IMR-90 (cell line): ENCODE measurements around the gene NPAS2. TPM values are rescaled to one million over a fixed set of nuclear protein-coding genes. Genes with fewer than 3 reads are reported as not detected.

Source experiments
- ATAC-seq: fragments of 200-7000 bp; cut with Tn5 transposase; 2 replicates; pipeline ENCODE4 v1.9.1; 2020; ENCODE audit warnings: low read depth, mild to moderate bottlenecking, moderate library complexity
- BruUV-seq: library from RNA; stranded (reverse); fragments of 400-500 nt; replicated peaks from 2 replicates; lab custom pipeline; 2021; lab: Mats Ljungman, UMichigan
- CTCF ChIA-PET: fragments of 300-600 bp; formaldehyde crosslinking; extraction: SDS; loops from one replicate; lab custom pipeline; 2021; ENCODE audit warnings: antibody characterized with exemption; lab: Yijun Ruan, JAX
- POLR2A ChIA-PET: fragments of 300-600 bp; sonication (Branson Sonifier 250); formaldehyde crosslinking; loops from one replicate; lab custom pipeline; 2022; ENCODE audit warnings: antibody characterized with exemption; ENCODE audit not compliant: unreplicated experiment; lab: Charles Lee
- DNase-seq: peaks from one replicate; pipeline ENCODE4 v3.0.0; 2013
- H2AFZ ChIP-seq: replicated peaks from 2 replicates; pipeline ENCODE3; 2013; ENCODE audit warnings: low read length, mild to moderate bottlenecking; ENCODE audit not compliant: poor library complexity
- H2AK5ac ChIP-seq: 2 replicates; pipeline ENCODE4 v1.6.1; 2013; ENCODE audit warnings: low read depth, low read length, inconsistent platforms
- H2AK9ac ChIP-seq: replicated peaks from 2 replicates; pipeline ENCODE3; 2013; ENCODE audit warnings: mild to moderate bottlenecking, low read depth, low read length, moderate library complexity; ENCODE audit not compliant: poor library complexity
- H2BK120ac ChIP-seq: 2 replicates; pipeline ENCODE4 v1.6.1; 2013; ENCODE audit warnings: low read depth, low read length, inconsistent platforms
- H2BK15ac ChIP-seq: 3 replicates; pipeline ENCODE4 v1.6.1; 2013; ENCODE audit warnings: low read depth, low read length, inconsistent platforms
- H2BK20ac ChIP-seq: 2 replicates; pipeline ENCODE4 v1.6.1; 2013; ENCODE audit warnings: low read depth, mild to moderate bottlenecking, inconsistent platforms, low read length, moderate library complexity
- H2BK5ac ChIP-seq: 2 replicates; pipeline ENCODE4 v1.6.1; 2013; ENCODE audit warnings: mild to moderate bottlenecking, low read depth, low read length, inconsistent platforms; ENCODE audit not compliant: poor library complexity, severe bottlenecking
- H3K14ac ChIP-seq: replicated peaks from 2 replicates; pipeline ENCODE4 v1.6.1; 2013; ENCODE audit warnings: low read depth, low read length, inconsistent platforms
- H3K18ac ChIP-seq: 2 replicates; pipeline ENCODE4 v1.6.1; 2013; ENCODE audit warnings: low read depth, low read length, control low read depth
- H3K23ac ChIP-seq: 2 replicates; pipeline ENCODE4 v1.6.1; 2013; ENCODE audit warnings: low read depth, low read length, inconsistent platforms
- H3K27ac ChIP-seq: 2 replicates; pipeline ENCODE4 v1.5.1; 2013; ENCODE audit warnings: mild to moderate bottlenecking, control low read depth, low read length; ENCODE audit not compliant: insufficient read depth
- H3K27me3 ChIP-seq: 2 replicates; pipeline ENCODE4 v1.6.1; 2013; ENCODE audit warnings: low read length; ENCODE audit not compliant: control insufficient read depth, insufficient read depth
- H3K36me3 ChIP-seq: 2 replicates; pipeline ENCODE4 v1.6.1; 2013; ENCODE audit warnings: low read length, mixed read lengths; ENCODE audit not compliant: control insufficient read depth, insufficient read depth
- H3K4ac ChIP-seq: 2 replicates; pipeline ENCODE4 v1.6.1; 2013; ENCODE audit warnings: low read depth, low read length, inconsistent platforms
- H3K4me1 ChIP-seq: 2 replicates; pipeline ENCODE4 v1.6.1; 2013; ENCODE audit warnings: low read length, mixed read lengths; ENCODE audit not compliant: control insufficient read depth, insufficient read depth
- H3K4me2 ChIP-seq: 2 replicates; pipeline ENCODE4 v1.6.1; 2013; ENCODE audit warnings: low read depth, mild to moderate bottlenecking, control low read depth, low read length, moderate library complexity
- H3K4me3 ChIP-seq: 2 replicates; pipeline ENCODE4 v1.5.1; 2013; ENCODE audit warnings: low read depth, mild to moderate bottlenecking, control low read depth, low read length, moderate library complexity; ENCODE audit not compliant: insufficient read depth
- H3K56ac ChIP-seq: 2 replicates; pipeline ENCODE4 v1.6.1; 2013; ENCODE audit warnings: low read length, inconsistent platforms; ENCODE audit not compliant: insufficient read depth; ENCODE audit errors: extremely low read depth
- H3K79me1 ChIP-seq, 2 experiments: 2 replicates each; pipeline ENCODE4 v1.6.1; 2013; ENCODE audit warnings: low read length in 2 of 2, inconsistent platforms in 1 of 2, low read depth in 1 of 2
- H3K9ac ChIP-seq: 2 replicates; pipeline ENCODE4 v1.6.1; 2013; ENCODE audit warnings: low read depth, low read length, control low read depth
- H3K9me1 ChIP-seq: 2 replicates; pipeline ENCODE4 v1.6.1; 2013; ENCODE audit warnings: low read length, inconsistent platforms; ENCODE audit not compliant: insufficient read depth
- H3K9me3 ChIP-seq: 2 replicates; pipeline ENCODE4 v1.6.1; 2013; ENCODE audit warnings: low read length; ENCODE audit not compliant: control insufficient read depth, insufficient read depth
- H4K20me1 ChIP-seq: 2 replicates; pipeline ENCODE4 v1.6.1; 2013; ENCODE audit warnings: low read length, inconsistent platforms; ENCODE audit not compliant: insufficient read depth
- H4K5ac ChIP-seq: 2 replicates; pipeline ENCODE4 v1.6.1; 2013; ENCODE audit warnings: mild to moderate bottlenecking, low read depth, low read length, control low read depth
- H4K8ac ChIP-seq, 2 experiments: 2 replicates each; pipeline ENCODE4 v1.6.1; 2013; ENCODE audit warnings: low read depth in 2 of 2, low read length in 2 of 2, control low read depth in 1 of 2, inconsistent platforms in 1 of 2
- H4K91ac ChIP-seq: 2 replicates; pipeline ENCODE4 v1.6.1; 2013; ENCODE audit warnings: low read depth, low read length, inconsistent platforms; ENCODE audit not compliant: insufficient read depth
- BHLHE40 ChIP-seq: fragments of 150-350 bp; IDR thresholded peaks from 2 replicates; pipeline ENCODE4 v1.6.1; 2016; ENCODE audit warnings: mild to moderate bottlenecking, low read depth, low read length
- CEBPB ChIP-seq: IDR thresholded peaks from 2 replicates; pipeline ENCODE4 v1.6.1; 2012; ENCODE audit warnings: low read depth, low read length, improper control_type of control experiment
- CHD1 ChIP-seq: IDR thresholded peaks from 2 replicates; pipeline ENCODE4 v1.6.1; 2012; ENCODE audit warnings: low read depth, low read length, improper control_type of control experiment
- CTCF ChIP-seq: conservative IDR thresholded peaks from 2 replicates; pipeline ENCODE4 v1.5.1; 2012; ENCODE audit warnings: mild to moderate bottlenecking, low read depth, low read length, improper control_type of control experiment
- FOS ChIP-seq: fragments of 150-350 bp; IDR thresholded peaks from 2 replicates; pipeline ENCODE4 v1.6.1; 2016; ENCODE audit warnings: low read depth, low read length
- MAFK ChIP-seq: IDR thresholded peaks from 2 replicates; pipeline ENCODE4 v1.6.1; 2012; ENCODE audit warnings: low read depth, low read length, improper control_type of control experiment
- MAZ ChIP-seq: IDR thresholded peaks from 2 replicates; pipeline ENCODE4 v1.6.1; 2012; ENCODE audit warnings: low read depth, mild to moderate bottlenecking, low read length, improper control_type of control experiment, moderate library complexity, borderline replicate concordance
- MXI1 ChIP-seq: IDR thresholded peaks from 2 replicates; pipeline ENCODE4 v1.6.1; 2012; ENCODE audit warnings: low read depth, mild to moderate bottlenecking, low read length, moderate library complexity, borderline replicate concordance
- NFE2L2 ChIP-seq: fragments of 150-350 bp; IDR thresholded peaks from 2 replicates; pipeline ENCODE4 v1.6.1; 2016; ENCODE audit warnings: low read depth, mild to moderate bottlenecking, low read length
- POLR2A ChIP-seq: IDR thresholded peaks from 2 replicates; pipeline ENCODE4 v1.6.1; 2012; ENCODE audit warnings: mild to moderate bottlenecking, low read depth, low read length
- RCOR1 ChIP-seq: IDR thresholded peaks from 2 replicates; pipeline ENCODE4 v1.6.1; 2012; ENCODE audit warnings: mild to moderate bottlenecking, low read length, improper control_type of control experiment; ENCODE audit not compliant: insufficient replicate concordance
- SMC3 ChIP-seq: fragments of 150-350 bp; IDR thresholded peaks from 2 replicates; pipeline ENCODE4 v1.6.1; 2016; ENCODE audit warnings: low read depth, mild to moderate bottlenecking, antibody characterized with exemption, low read length, moderate library complexity
- WGBS, 2 experiments: methylation state at CpG; one replicate each; pipeline versions ENCODE4 v1.1.5 to v1.1.7; 2013; ENCODE audit warnings: missing lambda C conversion rate in 2 of 2; ENCODE audit not compliant: insufficient read length in 1 of 2; ENCODE audit errors: extremely low coverage in 2 of 2; 5-methylcytosine and 5-hydroxymethylcytosine counted together
- dilution Hi-C: fragments of 300-500 bp; cut with HindIII; formaldehyde crosslinking; loops from one replicate; pipeline ENCODE4 v1.14.3; 2018; ENCODE audit warnings: low sequenced_read_pairs; ENCODE audit not compliant: unreplicated experiment
- in situ Hi-C: fragments of 300-500 bp; cut with MboI; formaldehyde crosslinking; loops from 3 replicates; pipeline ENCODE4 v1.14.3; 2019; ENCODE audit warnings: low sequenced_read_pairs, inconsistent platforms, mixed read lengths
- intact Hi-C: fragments of 100-400 bp; cut with micrococcal nuclease; formaldehyde crosslinking; loops from 2 replicates; pipeline ENCODE4 v1.10.0; 2022
- polyA plus RNA-seq, 3 experiments: library from polyadenylated mRNA; depleted of rRNA; stranded (reverse); fragments of >200 nt; gene quantifications; 2 replicates each; pipeline ENCODE4 v1.2.3, GENCODE V29; 2012; ENCODE audit warnings: low replicate concordance in 1 of 3
- total RNA-seq: library from RNA; depleted of rRNA; stranded (reverse); fragments of >200 nt; gene quantifications from 2 replicates; pipeline ENCODE4 v1.2.3, GENCODE V29; 2012
- TF ChIP-seq, protein P1 (sequence below): fragments of 150-350 bp; IDR thresholded peaks from 2 replicates; pipeline ENCODE4 v1.6.1; 2017; ENCODE audit warnings: mild to moderate bottlenecking, antibody characterized with exemption, low read length, low read depth
- TF ChIP-seq, protein P2 (sequence below): fragments of 150-350 bp; IDR thresholded peaks from 2 replicates; pipeline ENCODE4 v1.6.1; 2016; ENCODE audit warnings: low read depth, mild to moderate bottlenecking, low read length, moderate library complexity, borderline replicate concordance

Gene NPAS2
- total and polyA plus RNA-seq, 2 of the 4 experiments (the other 2 are of a cell fraction): 5.2 to 14.8 TPM

DNA sequence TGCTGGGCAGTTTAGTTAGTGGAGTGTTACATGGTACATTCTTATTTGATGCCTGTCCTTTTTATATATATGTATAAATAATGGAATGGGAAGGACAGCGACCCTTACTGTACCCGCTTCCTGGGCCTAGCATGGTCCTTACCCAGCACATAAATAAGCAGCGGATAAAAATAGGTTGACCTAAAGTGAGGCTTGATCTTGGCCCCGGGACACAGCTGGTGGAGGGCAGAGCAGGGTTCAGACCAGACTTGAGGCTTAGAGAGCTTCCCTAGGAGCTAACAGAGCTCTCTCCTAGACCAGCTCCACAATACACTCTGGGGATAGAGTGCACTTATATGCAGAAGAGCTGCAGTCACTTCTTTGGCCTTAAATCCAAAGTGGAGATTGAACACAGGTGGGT lies 135.3 kb downstream of the NPAS2 start:
- no peaks in the 10 kb centered on the region for H3K9me3 ChIP-seq
- no peak overlapping the region for H3K27ac ChIP-seq
- no peak overlapping the region for H2AFZ ChIP-seq
- BruUV-seq: no TSS peak
- no peak overlapping the region for H2AK9ac ChIP-seq
- H4K20me1 ChIP-seq: no peaks in the 10 kb centered on the region
- ChIA-PET CTCF (no interaction called here), POLR2A (no interaction called here)
- TF ChIP-seq CEBPB (no peak), NFE2L2 (no peak), MXI1 (no peak), MAZ (no peak), RCOR1 (no peak), CHD1 (no peak), SMC3 (no peak), FOS (no peak), CTCF (no peak), BHLHE40 (no peak), MAFK (no peak), POLR2A (no peak)
- TF ChIP-seq, protein P1, sequence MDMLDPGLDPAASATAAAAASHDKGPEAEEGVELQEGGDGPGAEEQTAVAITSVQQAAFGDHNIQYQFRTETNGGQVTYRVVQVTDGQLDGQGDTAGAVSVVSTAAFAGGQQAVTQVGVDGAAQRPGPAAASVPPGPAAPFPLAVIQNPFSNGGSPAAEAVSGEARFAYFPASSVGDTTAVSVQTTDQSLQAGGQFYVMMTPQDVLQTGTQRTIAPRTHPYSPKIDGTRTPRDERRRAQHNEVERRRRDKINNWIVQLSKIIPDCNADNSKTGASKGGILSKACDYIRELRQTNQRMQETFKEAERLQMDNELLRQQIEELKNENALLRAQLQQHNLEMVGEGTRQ: no peak
- TF ChIP-seq, protein P2, sequence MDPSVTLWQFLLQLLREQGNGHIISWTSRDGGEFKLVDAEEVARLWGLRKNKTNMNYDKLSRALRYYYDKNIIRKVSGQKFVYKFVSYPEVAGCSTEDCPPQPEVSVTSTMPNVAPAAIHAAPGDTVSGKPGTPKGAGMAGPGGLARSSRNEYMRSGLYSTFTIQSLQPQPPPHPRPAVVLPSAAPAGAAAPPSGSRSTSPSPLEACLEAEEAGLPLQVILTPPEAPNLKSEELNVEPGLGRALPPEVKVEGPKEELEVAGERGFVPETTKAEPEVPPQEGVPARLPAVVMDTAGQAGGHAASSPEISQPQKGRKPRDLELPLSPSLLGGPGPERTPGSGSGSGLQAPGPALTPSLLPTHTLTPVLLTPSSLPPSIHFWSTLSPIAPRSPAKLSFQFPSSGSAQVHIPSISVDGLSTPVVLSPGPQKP: no peak
- H2BK120ac ChIP-seq: no peak overlapping the region
- no peak overlapping the region for H3K4me3 ChIP-seq
- peaks cover 15% of the 10 kb centered on the region; the same call in 1 of the 2 replicates for H3K9me1 ChIP-seq
- intact Hi-C loops (no loop called here), dilution Hi-C loops (no loop called here), in situ Hi-C loops (no loop called here)
- H4K5ac ChIP-seq: no peak overlapping the region
- H4K8ac ChIP-seq: no peak overlapping the region
- H3K9ac ChIP-seq: no peak overlapping the region
- H3K36me3 ChIP-seq: no peaks in the 10 kb centered on the region
- no peak overlapping the region for H2BK5ac ChIP-seq
- H4K91ac ChIP-seq: no peak overlapping the region
- no peak overlapping the region for H2BK20ac ChIP-seq
- H3K79me1 ChIP-seq: no peaks in the 10 kb centered on the region; a peak in 1 of 4 replicates
- H2AK5ac ChIP-seq: no peak overlapping the region
- ATAC-seq (no peak), DNase-seq (no peak)
- WGBS, 2 experiments: no CpG with 5 or more reads among the region's 4 CpGs
- H3K4me2 ChIP-seq: no peak overlapping the region
- H2BK15ac ChIP-seq: no peak overlapping the region
- no peak overlapping the region for H3K18ac ChIP-seq
- no peak overlapping the region for H3K56ac ChIP-seq
- no peaks in the 10 kb centered on the region for H3K27me3 ChIP-seq
- H3K4ac ChIP-seq: no peak overlapping the region
- H3K23ac ChIP-seq: no peak overlapping the region
- H3K14ac ChIP-seq: no peak overlapping the region
- H3K4me1 ChIP-seq: peaks cover 7% of the 10 kb centered on the region
